ENCODE measurements around the gene SECISBP2. TPM values are rescaled to one million over a fixed set of nuclear protein-coding genes. Genes with fewer than 3 reads are reported as not detected.
"Not testable (repeated sequence)": the region's sequence is repeated elsewhere in the genome, so short reads cannot be mapped to it uniquely, and the experiment has no call there.

Gene SECISBP2
- total RNA-seq, 1 donor from 2014 or later, result 25.5 TPM

DNA sequence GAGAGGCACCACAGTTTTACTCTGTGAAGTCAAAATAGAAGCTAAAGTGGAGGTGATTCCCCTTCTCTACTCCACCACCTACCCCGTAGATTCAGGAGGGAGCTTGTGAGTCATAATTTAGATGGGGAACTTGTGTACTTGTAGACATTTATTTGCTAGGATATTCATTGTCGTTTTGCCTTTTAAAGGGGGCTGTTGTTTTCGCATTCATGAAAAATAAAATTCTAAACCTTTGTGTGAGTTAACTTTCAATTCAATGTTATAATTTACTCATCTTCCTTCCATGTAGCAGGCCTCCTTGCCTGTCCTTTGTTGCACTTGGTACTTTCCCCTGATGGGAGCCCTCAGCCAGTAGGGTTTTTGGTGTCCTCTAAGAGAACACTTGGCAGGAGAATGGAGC lies 22.0 kb downstream of the SECISBP2 start:
- TF ChIP-seq, protein P1, sequence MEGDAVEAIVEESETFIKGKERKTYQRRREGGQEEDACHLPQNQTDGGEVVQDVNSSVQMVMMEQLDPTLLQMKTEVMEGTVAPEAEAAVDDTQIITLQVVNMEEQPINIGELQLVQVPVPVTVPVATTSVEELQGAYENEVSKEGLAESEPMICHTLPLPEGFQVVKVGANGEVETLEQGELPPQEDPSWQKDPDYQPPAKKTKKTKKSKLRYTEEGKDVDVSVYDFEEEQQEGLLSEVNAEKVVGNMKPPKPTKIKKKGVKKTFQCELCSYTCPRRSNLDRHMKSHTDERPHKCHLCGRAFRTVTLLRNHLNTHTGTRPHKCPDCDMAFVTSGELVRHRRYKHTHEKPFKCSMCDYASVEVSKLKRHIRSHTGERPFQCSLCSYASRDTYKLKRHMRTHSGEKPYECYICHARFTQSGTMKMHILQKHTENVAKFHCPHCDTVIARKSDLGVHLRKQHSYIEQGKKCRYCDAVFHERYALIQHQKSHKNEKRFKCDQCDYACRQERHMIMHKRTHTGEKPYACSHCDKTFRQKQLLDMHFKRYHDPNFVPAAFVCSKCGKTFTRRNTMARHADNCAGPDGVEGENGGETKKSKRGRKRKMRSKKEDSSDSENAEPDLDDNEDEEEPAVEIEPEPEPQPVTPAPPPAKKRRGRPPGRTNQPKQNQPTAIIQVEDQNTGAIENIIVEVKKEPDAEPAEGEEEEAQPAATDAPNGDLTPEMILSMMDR (IDR thresholded peaks at IDR 0.05; ENCODE audit: insufficient read depth, low read length, severe bottlenecking), result no peak
- DNase-seq (ENCODE audit: low read depth) (no peak), FAIRE-seq (no peak)
- Histone ChIP-seq H3K4me3 (ENCODE audit: low read depth, low read length) (no peak overlapping the region), H3K36me3 (ENCODE audit: control insufficient read depth, insufficient read depth, low read length) (peaks cover 8% of the 10 kb centered on the region), H3K27me3 (ENCODE audit: control insufficient read depth, insufficient read depth, low read length) (no peaks in the 10 kb centered on the region)

- DNase-seq (ENCODE audit: low read depth), result no peak
- Histone ChIP-seq H3K27me3 (ENCODE audit: control insufficient read depth, insufficient read depth, low read length) (no peaks in the 10 kb centered on the region), H3K36me3 (ENCODE audit: control insufficient read depth, insufficient read depth, low read length) (peaks cover 11% of the 10 kb centered on the region), H3K4me3 (ENCODE audit: low read depth, low read length) (no peak overlapping the region)
- TF ChIP-seq, protein P1 (IDR thresholded peaks at IDR 0.05; ENCODE audit: insufficient read depth, low read length, severe bottlenecking), result no peak
- FAIRE-seq, result no peak
These were observed 23.9 kb downstream of the SECISBP2 start for GRCh38 chr9:89342213-89342612.

- DNase-seq (ENCODE audit: low read depth), result no peak
- no peaks in the 10 kb centered on the region for H3K27me3 ChIP-seq (ENCODE audit: control insufficient read depth, insufficient read depth, low read length)
- H3K4me3 ChIP-seq (ENCODE audit: low read depth, low read length), result no peak overlapping the region
- TF ChIP-seq, protein P1 (IDR thresholded peaks at IDR 0.05; ENCODE audit: insufficient read depth, low read length, severe bottlenecking), result no peak
- peaks cover 11% of the 10 kb centered on the region for H3K36me3 ChIP-seq (ENCODE audit: control insufficient read depth, insufficient read depth, low read length)
- FAIRE-seq, result no peak
These were observed 24.6 kb downstream of the SECISBP2 start for GRCh38 chr9:89342948-89343347.

GRCh38 chr9:89343812-89344211 lies 25.5 kb downstream of the SECISBP2 start:
- FAIRE-seq; H3K4me3 ChIP-seq (ENCODE audit: low read depth, low read length); DNase-seq (ENCODE audit: low read depth); H3K27me3 ChIP-seq (ENCODE audit: control insufficient read depth, insufficient read depth, low read length): not testable (repeated sequence)
- peaks cover 17% of the 10 kb centered on the region for H3K36me3 ChIP-seq (ENCODE audit: control insufficient read depth, insufficient read depth, low read length)

DNA sequence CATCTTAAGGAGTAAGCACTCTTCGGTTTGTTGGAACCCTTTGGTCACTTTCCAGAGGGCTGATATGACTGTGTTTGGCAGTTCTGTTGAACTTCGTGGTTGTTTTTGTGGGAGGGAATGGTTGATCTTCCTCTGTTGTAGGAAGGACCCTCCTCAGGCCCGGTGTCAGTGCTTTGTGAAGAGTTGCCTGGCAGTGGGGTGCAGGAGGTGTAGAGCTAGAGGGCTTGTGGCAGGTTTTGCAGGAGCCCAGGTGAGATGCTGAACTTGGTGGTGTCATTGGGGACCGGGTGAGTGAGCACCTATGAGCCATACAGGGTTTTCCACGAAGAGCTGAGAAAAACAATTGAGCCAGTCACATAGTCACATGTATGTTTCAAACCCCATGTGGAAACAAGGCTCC lies 27.2 kb downstream of the SECISBP2 start:
- TF ChIP-seq, protein P1 (IDR thresholded peaks at IDR 0.05; ENCODE audit: insufficient read depth, low read length, severe bottlenecking), result no peak
- no peak overlapping the region for H3K4me3 ChIP-seq (ENCODE audit: low read depth, low read length)
- peaks cover 21% of the 10 kb centered on the region for H3K36me3 ChIP-seq (ENCODE audit: control insufficient read depth, insufficient read depth, low read length)
- FAIRE-seq, result peak; percentile 90
- H3K27me3 ChIP-seq (ENCODE audit: control insufficient read depth, insufficient read depth, low read length), result no peaks in the 10 kb centered on the region
- DNase-seq (ENCODE audit: low read depth), result no peak

DNA sequence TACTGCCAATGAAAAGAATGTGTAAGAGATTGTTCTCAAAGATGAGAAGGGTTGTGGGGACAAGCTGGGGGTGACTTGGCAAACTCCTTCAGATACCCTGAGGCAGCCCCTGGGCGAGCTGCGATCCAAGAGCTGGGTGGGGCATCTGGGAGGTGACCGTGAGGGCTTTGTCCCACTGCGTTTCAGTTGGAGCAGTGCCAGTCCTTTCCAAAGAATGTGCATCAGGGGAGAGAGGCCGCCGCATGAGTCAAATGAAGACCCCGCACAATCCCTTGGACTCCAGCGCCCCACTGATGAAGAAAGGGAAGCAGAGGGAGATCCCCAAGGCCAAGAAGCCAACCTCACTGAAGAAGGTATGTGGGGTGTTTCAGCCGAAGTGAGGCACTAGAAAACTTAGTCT lies 28.4 kb downstream of the SECISBP2 start:
- FAIRE-seq, result no peak

More for the DNA sequence above, 28.4 kb downstream of the SECISBP2 start:
- no peak for DNase-seq (ENCODE audit: low read depth)
- Histone ChIP-seq H3K4me3 (ENCODE audit: low read depth, low read length) (no peak overlapping the region), H3K36me3 (ENCODE audit: control insufficient read depth, insufficient read depth, low read length) (peaks cover 23% of the 10 kb centered on the region), H3K27me3 (ENCODE audit: control insufficient read depth, insufficient read depth, low read length) (no peaks in the 10 kb centered on the region)
- TF ChIP-seq, protein P1 (IDR thresholded peaks at IDR 0.05; ENCODE audit: insufficient read depth, low read length, severe bottlenecking), result no peak
